ENCODE results near the gene EXOC6B.

- TF ChIP-seq, protein P1, sequence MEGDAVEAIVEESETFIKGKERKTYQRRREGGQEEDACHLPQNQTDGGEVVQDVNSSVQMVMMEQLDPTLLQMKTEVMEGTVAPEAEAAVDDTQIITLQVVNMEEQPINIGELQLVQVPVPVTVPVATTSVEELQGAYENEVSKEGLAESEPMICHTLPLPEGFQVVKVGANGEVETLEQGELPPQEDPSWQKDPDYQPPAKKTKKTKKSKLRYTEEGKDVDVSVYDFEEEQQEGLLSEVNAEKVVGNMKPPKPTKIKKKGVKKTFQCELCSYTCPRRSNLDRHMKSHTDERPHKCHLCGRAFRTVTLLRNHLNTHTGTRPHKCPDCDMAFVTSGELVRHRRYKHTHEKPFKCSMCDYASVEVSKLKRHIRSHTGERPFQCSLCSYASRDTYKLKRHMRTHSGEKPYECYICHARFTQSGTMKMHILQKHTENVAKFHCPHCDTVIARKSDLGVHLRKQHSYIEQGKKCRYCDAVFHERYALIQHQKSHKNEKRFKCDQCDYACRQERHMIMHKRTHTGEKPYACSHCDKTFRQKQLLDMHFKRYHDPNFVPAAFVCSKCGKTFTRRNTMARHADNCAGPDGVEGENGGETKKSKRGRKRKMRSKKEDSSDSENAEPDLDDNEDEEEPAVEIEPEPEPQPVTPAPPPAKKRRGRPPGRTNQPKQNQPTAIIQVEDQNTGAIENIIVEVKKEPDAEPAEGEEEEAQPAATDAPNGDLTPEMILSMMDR (IDR thresholded peaks at IDR 0.05), result no peak
- no peak for TF ChIP-seq POLR2A (IDR thresholded peaks at IDR 0.05)
Observed at GRCh38 chr2:72630767-72631166, 195.1 kb downstream of the EXOC6B start.
